Occipital lobe (tissue), 2 donors: ENCODE data around the gene CSNK1D. TPM values are rescaled to one million over a fixed set of nuclear protein-coding genes. Genes with fewer than 3 reads are reported as not detected.
A peak's percentile ranks its signal among the peaks of the same experiment; 100 is the strongest.
"Not testable (repeated sequence)": the region's sequence is repeated elsewhere in the genome, so short reads cannot be mapped to it uniquely, and the experiment has no call there.

Experiments
- DNase-seq: peaks from one replicate; lab custom pipeline; 2025; lab: John Stamatoyannopoulos, UW
- total RNA-seq: library from RNA; depleted of rRNA; stranded (reverse); fragments of >200 nt; gene quantifications from one replicate; pipeline ENCODE4 v1.2.3, GENCODE V29; 2014

CSNK1D gene
- total RNA-seq, 1 donor from 2014 or later: 23.9 TPM

DNA sequence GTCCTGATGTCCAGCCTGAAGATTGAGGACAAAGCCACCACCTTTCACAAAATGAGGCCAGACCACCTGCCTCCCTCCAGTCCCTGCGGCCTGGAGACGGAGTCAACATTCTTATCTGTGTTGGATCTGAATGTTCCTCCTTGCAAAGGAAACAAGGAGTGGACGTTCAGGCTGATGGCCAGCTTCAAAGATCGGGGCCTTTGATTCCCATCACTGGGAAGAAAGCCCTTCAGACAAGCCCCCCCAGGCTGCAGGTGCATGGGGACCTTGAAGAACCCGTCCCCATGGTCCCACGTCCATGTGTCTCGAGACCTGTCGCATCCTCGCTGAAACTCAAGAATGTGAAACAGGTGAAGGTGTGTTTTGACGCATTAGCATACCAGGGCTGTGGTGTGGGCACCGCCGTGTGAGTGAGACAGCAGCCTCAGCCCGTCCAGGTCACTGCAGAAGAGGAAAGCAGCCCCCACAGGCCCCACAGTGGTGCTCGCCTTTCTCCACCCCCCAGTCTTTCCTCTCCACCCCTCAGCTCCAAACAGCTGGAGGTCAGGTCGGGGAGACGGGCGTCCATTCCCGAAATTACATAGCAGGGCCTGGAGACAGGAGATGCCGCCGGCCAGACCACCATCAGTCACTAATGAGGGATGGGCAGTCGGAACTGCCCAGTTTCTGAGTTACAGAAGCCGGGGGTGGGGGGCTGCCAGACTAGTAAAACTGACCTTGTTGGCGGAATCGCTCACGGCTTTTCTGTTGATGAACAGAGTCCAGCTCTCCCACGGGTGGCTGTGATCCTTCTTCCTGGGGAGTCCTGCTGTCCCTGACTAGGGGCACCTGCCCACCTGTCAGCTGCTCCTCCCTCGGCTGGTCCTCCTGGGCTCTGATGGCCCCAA, 877 bp upstream of the CSNK1D start:
- DNase-seq: no peak

GRCh38 chr17:82272495-82273326, 789 bp downstream of the CSNK1D start:
- DNase-seq: no peak

- no peak for DNase-seq
Measured at GRCh38 chr17:82271401-82271800, 2.1 kb downstream of the CSNK1D start.

DNA sequence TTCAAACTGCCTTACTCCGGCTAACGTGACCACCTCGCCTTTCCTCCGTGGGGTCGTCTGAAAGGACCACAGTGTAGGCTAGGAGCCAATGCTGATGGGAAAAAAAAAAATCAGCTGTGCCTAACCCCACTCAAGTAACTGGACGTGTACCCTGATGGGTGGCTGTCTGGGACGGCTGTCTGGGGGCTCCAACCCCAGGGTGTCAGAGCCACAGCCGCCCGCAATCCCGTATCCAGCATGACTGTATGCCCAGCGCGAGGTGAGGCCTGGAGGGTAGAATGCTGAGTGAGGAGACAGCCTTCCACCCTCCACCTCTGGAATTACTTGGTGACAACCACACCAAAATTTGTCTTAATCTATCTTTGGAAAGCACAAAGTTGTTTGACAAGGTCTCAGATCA, 2.8 kb downstream of the CSNK1D start:
- no peak for DNase-seq

- DNase-seq: no peak
Measured at GRCh38 chr17:82269882-82270500, 3.5 kb downstream of the CSNK1D start.

DNA sequence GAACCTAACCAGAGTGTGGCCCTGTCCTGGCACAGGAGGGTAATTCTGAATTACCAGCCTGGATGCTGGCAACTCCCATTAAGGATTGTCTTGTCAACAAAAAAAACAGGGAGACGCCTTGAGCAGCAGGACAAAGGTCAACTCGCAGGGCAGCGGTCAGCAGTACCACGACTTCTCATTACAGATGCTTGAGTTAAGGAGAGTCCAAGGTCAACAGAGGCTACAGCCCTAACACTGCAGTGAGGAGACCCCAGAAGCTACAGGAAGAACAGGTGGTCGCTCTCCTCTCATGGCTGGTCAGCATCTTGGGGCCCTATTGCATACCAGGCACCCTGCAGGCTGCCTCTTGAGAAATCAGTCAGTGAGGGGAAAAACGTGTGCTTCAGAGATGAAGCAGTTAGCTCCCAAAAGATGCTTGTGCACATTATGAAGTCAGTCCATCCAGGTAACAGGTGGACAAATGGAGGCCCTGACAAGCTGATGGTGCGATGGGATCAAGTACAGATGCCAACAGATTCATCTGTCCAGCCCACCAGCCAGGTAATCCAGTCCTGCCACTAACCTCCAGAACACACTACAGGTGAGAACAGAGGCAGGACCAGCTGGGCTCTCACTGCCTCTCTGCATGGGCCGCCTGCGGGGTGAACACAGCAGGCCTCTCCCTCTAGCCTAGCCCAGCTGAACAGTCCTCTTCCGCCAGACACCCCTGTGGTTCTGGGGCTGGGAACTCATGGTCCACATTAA, 4.2 kb downstream of the CSNK1D start:
- DNase-seq: no peak

DNA sequence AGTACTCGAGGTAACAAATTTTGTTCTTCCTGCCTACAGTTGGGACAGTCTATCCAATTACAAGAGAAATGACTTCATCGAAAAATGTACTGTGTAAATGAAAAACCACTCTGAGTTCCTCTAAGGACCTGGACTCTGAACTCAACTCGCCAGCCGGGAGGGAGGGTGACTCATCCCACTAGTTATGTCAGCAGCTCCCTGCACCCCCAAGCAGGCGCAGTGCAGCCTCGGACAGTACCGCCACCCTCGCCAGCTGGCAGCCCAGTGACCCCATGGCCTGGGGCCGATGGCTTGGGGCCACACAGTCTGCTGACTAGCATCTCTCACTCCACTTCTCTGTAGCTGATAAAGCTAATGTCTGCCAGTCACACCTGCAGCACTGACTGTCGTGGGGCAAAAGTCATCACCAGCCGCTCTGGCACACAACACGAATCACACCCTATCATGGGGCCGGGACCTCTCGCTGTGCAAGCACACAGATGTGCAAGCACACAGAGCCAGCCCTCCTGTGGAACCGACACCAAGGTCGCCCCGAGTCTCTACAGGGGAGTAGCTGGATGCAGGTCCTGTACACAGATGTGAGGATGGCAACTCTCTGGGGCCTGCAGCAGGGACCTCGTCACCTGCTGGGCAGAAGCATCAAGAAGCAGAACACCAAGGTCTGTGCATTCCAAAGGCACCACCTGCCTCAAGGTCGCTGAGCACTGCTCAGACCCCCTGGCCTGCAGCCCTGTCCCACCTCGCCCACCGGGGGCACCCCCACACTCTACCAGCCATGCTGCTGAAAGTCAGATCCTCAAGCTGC, 5.7 kb downstream of the CSNK1D start:
- peak; percentile 88 for DNase-seq

GRCh38 chr17:82266142-82266541, 7.4 kb downstream of the CSNK1D start:
- DNase-seq: no peak

DNA sequence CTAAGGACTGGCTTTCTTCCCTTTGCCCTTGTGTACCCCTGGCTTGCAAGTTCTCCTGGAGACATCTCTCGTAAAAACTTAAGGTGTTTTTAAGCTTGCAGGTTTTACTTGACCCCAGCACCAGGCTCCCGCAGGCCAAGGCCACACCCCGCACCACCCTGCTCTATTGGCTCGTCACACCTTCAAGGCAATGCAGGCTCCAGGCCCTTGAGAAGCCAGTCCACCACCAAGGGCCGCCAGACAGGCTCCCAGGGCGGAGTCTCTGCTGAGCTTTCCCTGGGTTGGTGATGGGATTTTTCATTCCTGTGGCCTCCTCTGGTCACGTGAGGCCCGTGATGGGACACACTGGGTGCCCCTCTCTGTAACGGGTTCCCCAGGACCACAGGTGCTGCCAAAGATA, 9.9 kb downstream of the CSNK1D start:
- no peak for DNase-seq

- no peak for DNase-seq
Measured at GRCh38 chr17:82262344-82262743, 11.2 kb downstream of the CSNK1D start.

DNA sequence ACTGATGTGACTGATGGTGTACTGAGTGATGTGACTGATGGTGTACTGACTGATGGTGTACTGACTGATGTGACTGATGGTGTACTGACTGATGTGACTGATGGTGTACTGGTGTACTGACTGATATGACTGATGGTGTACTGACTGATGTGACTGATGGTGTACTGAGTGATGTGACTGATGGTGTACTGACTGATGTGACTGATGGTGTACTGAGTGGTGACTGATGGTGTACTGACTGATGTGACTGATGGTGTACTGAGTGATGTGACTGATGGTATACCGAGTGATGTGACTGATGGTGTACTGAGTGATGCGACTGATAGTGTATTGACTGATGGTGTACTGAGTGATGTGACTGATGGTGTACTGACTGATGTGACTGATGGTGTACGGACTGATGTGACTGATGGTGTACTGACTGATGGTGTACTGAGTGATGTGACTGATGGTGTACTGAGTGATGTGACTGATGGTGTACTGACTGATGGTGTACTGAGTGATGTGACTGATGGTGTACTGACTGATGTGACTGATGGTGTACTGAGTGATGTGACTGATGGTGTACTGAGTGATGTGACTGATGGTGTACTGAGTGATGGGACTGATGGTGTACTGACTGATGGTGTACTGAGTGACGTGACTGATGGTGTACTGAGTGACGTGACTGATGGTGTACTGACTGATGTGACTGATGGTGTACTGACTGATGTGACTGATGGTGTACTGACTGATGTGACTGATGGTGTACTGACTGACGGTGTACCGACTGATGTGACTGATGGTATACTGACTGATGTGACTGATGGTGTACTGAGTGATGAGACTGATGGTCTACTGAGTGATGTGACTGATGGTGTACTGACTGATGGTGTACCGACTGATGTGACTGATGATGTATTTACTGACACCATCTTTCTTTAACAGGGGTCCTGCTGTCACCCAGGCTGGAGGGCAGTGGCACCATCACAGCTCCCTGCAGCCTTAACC, 13.2 kb downstream of the CSNK1D start:
- DNase-seq: not testable (repeated sequence)

- no peak for DNase-seq
Measured at GRCh38 chr17:82258555-82258954, 14.9 kb downstream of the CSNK1D start.

DNA sequence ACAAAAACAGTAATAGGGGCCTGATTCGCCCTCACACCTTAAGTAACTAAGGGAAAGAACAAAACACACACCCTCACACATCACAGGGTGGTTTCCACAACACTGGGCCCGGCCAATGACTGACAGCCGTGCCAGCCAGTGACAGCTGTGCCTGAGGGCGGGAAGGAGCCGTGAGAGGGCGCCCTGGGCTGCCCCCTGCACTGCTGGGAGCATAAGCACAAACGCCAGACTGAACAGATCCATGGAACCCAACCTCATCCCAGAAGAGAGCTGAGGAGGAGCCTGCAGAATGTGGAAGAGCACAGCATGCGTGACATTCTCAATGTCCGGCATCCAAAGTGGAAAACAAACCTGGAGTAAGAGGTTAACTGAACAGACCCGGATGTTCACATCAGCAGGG, 16.0 kb downstream of the CSNK1D start:
- peak; percentile 41 for DNase-seq

DNA sequence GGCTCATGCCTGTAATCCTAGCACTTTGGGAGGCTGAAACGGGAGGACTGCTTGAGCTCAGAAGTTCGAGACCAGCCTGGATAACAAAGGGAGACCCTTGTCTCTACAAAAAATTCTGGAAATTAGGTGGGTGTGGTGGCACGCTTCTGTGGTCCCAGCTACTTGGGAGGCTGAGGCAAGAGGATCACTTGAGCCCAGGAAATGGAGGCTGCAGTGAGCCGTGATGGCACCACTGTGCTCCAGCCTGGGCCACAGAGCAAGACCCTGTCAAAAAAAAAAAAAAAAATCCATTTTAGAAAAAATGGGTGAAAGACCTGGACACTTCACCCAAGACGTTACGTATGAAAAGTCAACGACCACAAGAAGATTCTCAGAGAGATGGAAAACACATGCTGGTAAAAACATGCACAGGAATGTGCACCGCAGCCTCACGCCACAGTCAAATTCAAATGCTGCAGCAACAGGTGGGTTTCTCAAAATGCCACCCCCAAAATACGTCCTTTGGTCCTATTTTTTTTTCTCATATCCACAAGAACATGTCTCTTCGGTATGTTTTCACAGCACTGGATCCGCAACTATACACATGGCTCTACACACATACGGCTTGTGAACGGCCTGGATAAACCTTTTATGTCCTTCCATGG, 17.1 kb downstream of the CSNK1D start:
- no peak for DNase-seq

DNA sequence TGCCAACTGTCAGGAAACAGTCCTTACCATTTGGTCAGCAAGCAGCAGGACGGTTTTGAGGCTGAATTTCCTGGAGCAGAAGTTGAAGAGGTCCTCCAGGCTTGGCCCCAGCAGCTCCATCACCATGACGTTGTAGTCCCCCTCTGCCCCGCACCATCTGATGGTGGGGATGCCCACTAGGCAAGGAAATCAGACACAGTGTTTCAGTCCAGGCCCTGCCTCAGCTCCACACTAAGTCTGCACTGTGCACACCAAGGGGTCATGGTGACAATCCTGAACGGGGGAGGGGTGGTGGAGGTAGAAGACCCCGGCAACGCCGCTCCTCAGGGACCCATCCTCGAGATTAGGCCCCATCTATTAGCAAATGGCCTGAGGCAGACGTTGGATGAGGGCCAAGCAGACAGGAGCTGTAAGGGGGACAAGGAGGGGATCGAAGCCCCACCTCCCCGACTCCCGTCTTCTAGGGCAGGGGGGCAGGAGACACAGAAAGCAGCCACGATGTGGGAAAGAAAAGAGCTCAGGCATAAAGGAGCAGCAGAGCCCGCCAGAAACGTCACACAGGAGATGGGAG, 18.0 kb downstream of the CSNK1D start:
- DNase-seq: no peak

DNA sequence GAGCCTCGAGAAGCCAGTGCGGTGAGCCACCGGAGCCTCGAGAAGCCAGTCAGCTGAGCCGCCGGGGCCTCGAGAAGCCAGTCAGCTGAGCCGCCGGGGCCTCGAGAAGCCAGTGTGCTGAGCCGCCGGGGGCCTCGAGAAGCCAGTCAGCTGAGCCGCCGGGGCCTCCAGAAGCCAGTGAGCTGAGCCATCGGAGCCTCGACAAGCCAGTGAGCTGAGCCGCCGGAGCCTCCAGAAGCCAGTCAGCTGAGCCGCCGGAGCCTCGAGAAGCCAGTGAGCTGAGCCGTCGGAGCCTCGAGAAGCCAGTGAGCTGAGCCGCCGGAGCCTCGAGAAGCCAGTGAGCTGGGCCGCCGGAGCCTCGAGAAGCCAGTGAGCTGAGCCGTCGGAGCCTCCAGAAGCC, 18.8 kb downstream of the CSNK1D start:
- not testable (repeated sequence) for DNase-seq

DNA sequence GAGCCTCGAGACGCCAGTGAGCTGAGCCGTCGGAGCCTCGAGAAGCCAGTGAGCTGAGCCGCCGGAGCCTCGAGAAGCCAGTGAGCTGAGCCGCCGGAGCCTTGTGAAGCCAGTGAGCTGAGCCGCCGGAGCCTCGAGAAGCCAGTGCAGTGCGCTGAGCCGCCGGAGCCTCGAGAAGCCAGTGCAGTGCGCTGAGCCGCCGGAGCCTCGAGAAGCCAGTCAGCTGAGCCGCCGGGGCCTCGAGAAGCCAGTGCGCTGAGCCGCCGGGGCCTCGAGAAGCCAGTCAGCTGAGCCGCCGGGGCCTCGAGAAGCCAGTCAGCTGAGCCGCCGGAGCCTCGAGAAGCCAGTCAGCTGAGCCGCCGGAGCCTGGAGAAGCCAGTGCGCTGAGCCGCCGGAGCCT, 19.4 kb downstream of the CSNK1D start:
- DNase-seq: not testable (repeated sequence)

- DNase-seq: no peak
Measured at GRCh38 chr17:82253179-82253544, 20.3 kb downstream of the CSNK1D start.
